GM12892 (cell line): ENCODE results near the gene TMOD3.

Source experiments
- POLR2A ChIP-seq: IDR thresholded peaks from 2 replicates; pipeline ENCODE4 v1.6.1; 2011; ENCODE audit warnings: low read depth, low read length, control low read depth
- POLR2AphosphoS5 ChIP-seq: IDR thresholded peaks from 2 replicates; pipeline ENCODE4 v1.6.1; 2011; ENCODE audit warnings: low read depth, low read length, control low read depth

GRCh38 chr15:51931016-51931415 lies 101.6 kb downstream of the TMOD3 start:
- no peak for TF ChIP-seq POLR2A
- no peak for TF ChIP-seq POLR2AphosphoS5
